MM.1S (cell line): ENCODE results near the gene MBD2.

Source experiments
- CTCF ChIP-seq: fragments of 300-600 bp; sonication (generic); IDR thresholded peaks from 2 replicates; pipeline ENCODE4 v1.5.1; 2016; ENCODE audit warnings: antibody characterized with exemption, low read length, mixed read lengths
- EZH2 ChIP-seq: fragments of 300-600 bp; sonication (generic); optimal IDR thresholded peaks from 2 replicates; pipeline ENCODE3; 2017; ENCODE audit warnings: low read depth, mild to moderate bottlenecking, antibody characterized with exemption, low read length, mixed read lengths
- EZH2phosphoT487 ChIP-seq: fragments of 300-600 bp; sonication (generic); IDR thresholded peaks from 2 replicates; pipeline ENCODE4 v1.6.1; 2018; ENCODE audit warnings: antibody characterized with exemption, low read length

GRCh38 chr18:54130631-54131030 is 93.8 kb downstream of the MBD2 start:
- TF ChIP-seq CTCF (no peak), EZH2phosphoT487 (no peak), EZH2 (no peak)
